K562 (cell line): ENCODE measurements around the gene PDE1C. TPM values are rescaled to one million over a fixed set of nuclear protein-coding genes. Genes with fewer than 3 reads are reported as not detected.

Experiments
- ATAC-seq: fragments of 200-7000 bp; cut with Tn5 transposase; 3 replicates; pipeline ENCODE4 v1.9.1; 2020; ENCODE audit warnings: moderate library complexity
- BruUV-seq: library from RNA; stranded (reverse); fragments of 400-500 nt; replicated peaks from 2 replicates; lab custom pipeline; 2021; lab: Mats Ljungman, UMichigan
- CTCF ChIA-PET: fragments of 300-600 bp; formaldehyde crosslinking; extraction: SDS; loops from one replicate; lab custom pipeline; 2021; ENCODE audit warnings: low intra/inter-chr PET ratio; lab: Yijun Ruan, JAX
- POLR2A ChIA-PET: fragments of 300-600, 350-650 bp; sonication (Branson Sonifier 250); formaldehyde crosslinking; extraction: SDS; loops from one replicate; lab custom pipeline; 2021; ENCODE audit warnings: antibody characterized with exemption, inconsistent platforms; lab: Yijun Ruan, JAX
- DNase-seq, 4 experiments: peaks; one replicate each; pipeline versions ENCODE4 v3.0.0 to v3.0.0-alpha.2; 2011 to 2018; ENCODE audit warnings: low spot score in 3 of 4, mixed read lengths in 3 of 4; ENCODE audit errors: extremely low read depth in 1 of 4
- FAIRE-seq: peaks from 2 replicates; lab custom pipeline; 2011; peaks lifted over from hg19 to GRCh38; lab: Jason Lieb, UNC
- H2AFZ ChIP-seq: 2 replicates; pipeline ENCODE4 v1.6.0; 2011; ENCODE audit warnings: low read depth, low read length, control low read depth, inconsistent platforms
- H3K27ac ChIP-seq: fragments of 200-600 bp; 3 replicates; pipeline ENCODE4 v1.8.0; 2011; ENCODE audit warnings: low read depth, mild to moderate bottlenecking, control low read depth, inconsistent platforms, low read length, moderate library complexity, mixed read lengths; ENCODE audit errors: extremely low read depth
- H3K27me3 ChIP-seq, 2 experiments: fragments of 300-600 bp in 1 of 2; 2 replicates in 1 of 2; 3 replicates in 1 of 2; pipeline versions ENCODE4 v1.6.0 to v1.8.0; 2011; ENCODE audit warnings: inconsistent platforms in 2 of 2, low read length in 2 of 2, mild to moderate bottlenecking in 1 of 2, mixed read lengths in 1 of 2, moderate library complexity in 1 of 2; ENCODE audit not compliant: control insufficient read depth in 2 of 2, insufficient read depth in 2 of 2
- H3K36me3 ChIP-seq: fragments of 300-600 bp; 3 replicates; pipeline ENCODE4 v1.8.0; 2011; ENCODE audit warnings: mild to moderate bottlenecking, low read length, inconsistent platforms; ENCODE audit not compliant: control insufficient read depth, insufficient read depth
- H3K4me1 ChIP-seq, 2 experiments: fragments of 200-600 bp in 1 of 2; replicated peaks in 1 of 2; 2 replicates in 1 of 2; 3 replicates in 1 of 2; pipeline versions ENCODE4 v1.5.1 to v1.8.0; 2011; ENCODE audit warnings: inconsistent platforms in 2 of 2, low read length in 2 of 2, mild to moderate bottlenecking in 1 of 2, mixed read lengths in 1 of 2, moderate library complexity in 1 of 2; ENCODE audit not compliant: control insufficient read depth in 2 of 2, insufficient read depth in 2 of 2
- H3K4me2 ChIP-seq: 2 replicates; pipeline ENCODE4 v1.6.1; 2011; ENCODE audit warnings: low read length, control low read depth, inconsistent platforms, mixed read lengths; ENCODE audit not compliant: insufficient read depth
- H3K4me3 ChIP-seq: fragments of 200-600 bp; sonication (generic), shearing (Covaris generic); 2 replicates; pipeline ENCODE4 v1.5.1; 2016; ENCODE audit warnings: control low read depth, inconsistent platforms
- H3K79me2 ChIP-seq: fragments of 200-600 bp; 3 replicates; pipeline ENCODE4 v1.8.0; 2011; ENCODE audit warnings: low read length, inconsistent platforms; ENCODE audit not compliant: control insufficient read depth, insufficient read depth
- H3K9ac ChIP-seq, 2 experiments: 2 replicates each; pipeline versions ENCODE4 v1.6.0 to v1.6.1; 2011; ENCODE audit warnings: low read depth in 2 of 2, low read length in 2 of 2, control low read depth in 1 of 2, inconsistent platforms in 1 of 2, mild to moderate bottlenecking in 1 of 2, mixed read lengths in 1 of 2; ENCODE audit not compliant: insufficient read depth in 1 of 2
- H3K9me1 ChIP-seq: one replicate; pipeline ENCODE4 v1.6.0; 2011; ENCODE audit warnings: inconsistent platforms, mild to moderate bottlenecking, low read length, moderate library complexity; ENCODE audit not compliant: control insufficient read depth, insufficient read depth
- H3K9me3 ChIP-seq: replicated peaks from 2 replicates; pipeline ENCODE4 v1.5.1; 2011; ENCODE audit warnings: low read depth, low read length, inconsistent platforms; ENCODE audit not compliant: control insufficient read depth, insufficient read depth
- H4K20me1 ChIP-seq: replicated peaks from 2 replicates; pipeline ENCODE4 v1.6.1; 2011; ENCODE audit warnings: low read length, inconsistent platforms, mixed read lengths; ENCODE audit not compliant: control insufficient read depth, insufficient read depth
- BHLHE40 ChIP-seq: IDR thresholded peaks from 2 replicates; pipeline ENCODE4 v1.6.1; 2011; ENCODE audit warnings: low read length, improper control_type of control experiment
- CEBPG ChIP-seq, 3 experiments: fragments of 200-800 bp in 1 of 3; sonication (Bioruptor generic) in 1 of 3; sonication (generic) in 1 of 3; formaldehyde crosslinking in 1 of 3; IDR thresholded peaks in 2 of 3; conservative IDR thresholded peaks in 1 of 3; 2 replicates each; pipeline versions ENCODE4 v1.6.1 to v1.8.0; 2016 to 2022; ENCODE audit warnings: missing compliant biosample characterization in 2 of 3, missing genetic modification characterization in 2 of 3, mild to moderate bottlenecking in 1 of 3, missing genetic modification reagents in 1 of 3
- CXXC5 ChIP-seq: fragments of 250-450 bp; sonication (Bioruptor Pico); IDR thresholded peaks from 2 replicates; pipeline ENCODE4 v1.8.0; 2022; ENCODE audit warnings: inconsistent platforms, mild to moderate bottlenecking, moderate library complexity
- ETV1 ChIP-seq: fragments of 450-650 bp; conservative IDR thresholded peaks from 2 replicates; pipeline ENCODE4 v1.6.1; 2016; ENCODE audit warnings: missing genetic modification characterization, control low read depth, low read depth, missing compliant biosample characterization
- NCOA1 ChIP-seq: fragments of 450-650 bp; IDR thresholded peaks from 2 replicates; pipeline ENCODE4 v1.6.1; 2016; ENCODE audit warnings: low read depth
- TOE1 ChIP-seq, 2 experiments: fragments of 450-650 bp in 1 of 2; sonication (generic) in 1 of 2; formaldehyde crosslinking in 1 of 2; IDR thresholded peaks; 2 replicates each; pipeline versions ENCODE4 v1.7.1 to v1.8.0; 2016 to 2022; ENCODE audit warnings: borderline replicate concordance in 2 of 2, mild to moderate bottlenecking in 2 of 2, antibody characterized with exemption in 1 of 2, inconsistent platforms in 1 of 2, low read depth in 1 of 2, missing genetic modification reagents in 1 of 2, moderate library complexity in 1 of 2
- ZC3H4 ChIP-seq: sonication (generic); formaldehyde crosslinking; IDR thresholded peaks from 2 replicates; pipeline ENCODE4 v1.9.0; 2021; ENCODE audit warnings: missing genetic modification reagents, borderline replicate concordance
- WGBS: fragments of 100-300 bp; shearing (Covaris generic); methylation state at CpG from one replicate; pipeline ENCODE4 v1.1.6; 2016; ENCODE audit warnings: low coverage, mixed read lengths; ENCODE audit not compliant: insufficient coverage; ENCODE audit errors: missing lambda C conversion rate; 5-methylcytosine and 5-hydroxymethylcytosine counted together
- in situ Hi-C: fragments of 300-500 bp; cut with MboI; formaldehyde crosslinking; loops from 4 replicates; pipeline ENCODE4 v1.15.0; 2018; ENCODE audit warnings: inconsistent platforms, mixed read lengths
- intact Hi-C: fragments of 100-400 bp; cut with micrococcal nuclease; formaldehyde crosslinking; loops from 2 replicates; pipeline ENCODE4 v1.14.2; 2022
- polyA plus RNA-seq, 8 experiments: library from polyadenylated mRNA; depleted of rRNA in 4 of 8; stranded (reverse) in 5 of 8; unstranded in 3 of 8; fragments of >200 nt; fragmentation: Nextera tagmentation in 2 of 8; fragmentation: Illumina TruSeq in 1 of 8; extraction: Ambion mirVana in 2 of 8; extraction: Trizol in 1 of 8; gene quantifications; 2 replicates each; pipeline versions ENCODE4 v1.2.1 to v1.2.3, GENCODE V29; 2011 to 2014; ENCODE audit warnings: inconsistent platforms in 1 of 8, missing spikeins in 1 of 8
- total RNA-seq, 7 experiments: library from RNA; depleted of rRNA in 6 of 7; stranded (reverse); fragments of >200 nt in 6 of 7; fragmentation: Illumina TruSeq in 2 of 7; extraction: Trizol in 2 of 7; gene quantifications; 2 replicates each; pipeline versions ENCODE4 v1.2.1 to v1.2.3, GENCODE V29; 2011 to 2021; ENCODE audit warnings: low replicate concordance in 1 of 7
- TF ChIP-seq, protein P1 (sequence below), 3 experiments: fragments of 200-800 bp in 1 of 3; sonication (Bioruptor generic) in 1 of 3; sonication (generic) in 1 of 3; formaldehyde crosslinking in 1 of 3; IDR thresholded peaks; 2 replicates each; pipeline versions ENCODE4 v1.6.1 to v1.8.0; 2016 to 2022; ENCODE audit warnings: mild to moderate bottlenecking in 2 of 3, missing compliant biosample characterization in 2 of 3, missing genetic modification characterization in 2 of 3, missing genetic modification reagents in 1 of 3
- TF ChIP-seq, protein P2 (sequence below), 2 experiments: fragments of 450-650 bp; formaldehyde crosslinking in 1 of 2; IDR thresholded peaks; 2 replicates each; pipeline versions ENCODE4 v1.4.0 to v1.6.1; 2014 to 2020; ENCODE audit warnings: mild to moderate bottlenecking in 2 of 2, borderline replicate concordance in 1 of 2, low read depth in 1 of 2

Gene PDE1C
- total and polyA plus RNA-seq, 9 of the 15 experiments (the other 6 are each of a cell fraction or from before 2014, with no cell fraction given), result under 0.01 to 0.01 TPM; not detected in 7

DNA sequence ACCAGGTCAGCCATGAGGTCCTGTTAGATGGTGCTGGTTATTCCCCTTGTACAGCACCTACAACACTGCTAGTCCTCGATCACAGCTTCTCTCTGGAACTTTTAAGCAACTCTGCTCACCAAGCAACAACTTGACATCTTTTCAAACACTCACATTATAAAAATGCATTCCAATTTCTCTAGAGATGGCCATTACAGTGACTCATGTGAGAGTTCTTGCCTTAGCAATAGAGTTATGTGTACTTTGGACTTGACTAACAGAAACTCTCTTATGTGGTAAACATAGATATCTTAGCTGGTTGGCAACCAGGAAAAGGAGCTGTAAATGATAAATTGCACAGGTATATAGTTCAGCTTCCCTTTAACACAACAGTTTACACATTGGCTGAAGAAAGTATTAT lies 122.2 kb downstream of the PDE1C start (continued):
- TF ChIP-seq TOE1 (IDR thresholded peaks at IDR 0.05; ENCODE audit: borderline replicate concordance) (no peak), TOE1 (CRISPR knock-in tag; IDR thresholded peaks at IDR 0.05; ENCODE audit: borderline replicate concordance, low read depth) (no peak), CEBPG (CRISPR knock-in tag; IDR thresholded peaks at IDR 0.05) (no peak), CEBPG (tag; conservative IDR thresholded peaks at IDR 0.05 in 1 of 2, IDR thresholded peaks at IDR 0.05 in 1 of 2) (no peak), CXXC5 (CRISPR knock-in tag) (no peak)
- TF ChIP-seq, protein P1, sequence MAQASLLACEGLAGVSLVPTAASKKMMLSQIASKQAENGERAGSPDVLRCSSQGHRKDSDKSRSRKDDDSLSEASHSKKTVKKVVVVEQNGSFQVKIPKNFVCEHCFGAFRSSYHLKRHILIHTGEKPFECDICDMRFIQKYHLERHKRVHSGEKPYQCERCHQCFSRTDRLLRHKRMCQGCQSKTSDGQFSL (CRISPR knock-in tag; IDR thresholded peaks at IDR 0.05), result no peak
- TF ChIP-seq, protein P1 (tag; IDR thresholded peaks at IDR 0.05), result no peak

DNA sequence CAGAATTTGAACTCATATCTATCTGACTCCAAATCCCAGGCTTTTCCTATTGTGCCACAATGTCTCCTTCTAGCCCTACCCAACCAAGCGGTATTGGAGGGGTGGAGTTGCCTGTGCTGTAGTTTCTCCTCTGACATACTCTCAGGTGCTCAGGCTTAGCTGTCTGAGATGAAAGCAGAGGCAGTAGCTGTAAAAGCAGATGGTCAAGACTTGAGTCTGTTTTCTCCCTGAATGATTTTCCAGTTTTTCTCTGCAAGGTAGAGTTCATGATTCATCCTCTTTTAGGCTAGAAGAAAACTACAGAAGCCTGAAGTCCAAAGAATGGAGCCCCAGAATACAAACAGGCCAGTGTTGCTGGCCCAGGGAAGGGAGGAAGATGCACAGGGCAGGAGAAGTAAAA lies 130.0 kb downstream of the PDE1C start:
- in situ Hi-C loops (no loop called here), intact Hi-C loops (no loop called here)
- Histone ChIP-seq H3K9ac (no peak overlapping the region), H3K9me1 (no peaks in the 10 kb centered on the region), H3K79me2 (no peaks in the 10 kb centered on the region), H3K4me1 (no peaks in the 10 kb centered on the region), H3K36me3 (no peaks in the 10 kb centered on the region), H3K9me3 (no peaks in the 10 kb centered on the region), H3K27ac (no peak overlapping the region), H3K4me2 (no peak overlapping the region), H2AFZ (no peak overlapping the region), H3K4me3 (no peak overlapping the region), H3K27me3 (no peaks in the 10 kb centered on the region), H4K20me1 (no peaks in the 10 kb centered on the region)
- ATAC-seq (no peak), FAIRE-seq (no peak), DNase-seq (no peak)
- ChIA-PET POLR2A (no interaction called here), CTCF (no interaction called here)
- BruUV-seq, result no TSS peak
- 0% methylated on average over 1 of the region's 1 CpG for WGBS
- TF ChIP-seq, protein P2, sequence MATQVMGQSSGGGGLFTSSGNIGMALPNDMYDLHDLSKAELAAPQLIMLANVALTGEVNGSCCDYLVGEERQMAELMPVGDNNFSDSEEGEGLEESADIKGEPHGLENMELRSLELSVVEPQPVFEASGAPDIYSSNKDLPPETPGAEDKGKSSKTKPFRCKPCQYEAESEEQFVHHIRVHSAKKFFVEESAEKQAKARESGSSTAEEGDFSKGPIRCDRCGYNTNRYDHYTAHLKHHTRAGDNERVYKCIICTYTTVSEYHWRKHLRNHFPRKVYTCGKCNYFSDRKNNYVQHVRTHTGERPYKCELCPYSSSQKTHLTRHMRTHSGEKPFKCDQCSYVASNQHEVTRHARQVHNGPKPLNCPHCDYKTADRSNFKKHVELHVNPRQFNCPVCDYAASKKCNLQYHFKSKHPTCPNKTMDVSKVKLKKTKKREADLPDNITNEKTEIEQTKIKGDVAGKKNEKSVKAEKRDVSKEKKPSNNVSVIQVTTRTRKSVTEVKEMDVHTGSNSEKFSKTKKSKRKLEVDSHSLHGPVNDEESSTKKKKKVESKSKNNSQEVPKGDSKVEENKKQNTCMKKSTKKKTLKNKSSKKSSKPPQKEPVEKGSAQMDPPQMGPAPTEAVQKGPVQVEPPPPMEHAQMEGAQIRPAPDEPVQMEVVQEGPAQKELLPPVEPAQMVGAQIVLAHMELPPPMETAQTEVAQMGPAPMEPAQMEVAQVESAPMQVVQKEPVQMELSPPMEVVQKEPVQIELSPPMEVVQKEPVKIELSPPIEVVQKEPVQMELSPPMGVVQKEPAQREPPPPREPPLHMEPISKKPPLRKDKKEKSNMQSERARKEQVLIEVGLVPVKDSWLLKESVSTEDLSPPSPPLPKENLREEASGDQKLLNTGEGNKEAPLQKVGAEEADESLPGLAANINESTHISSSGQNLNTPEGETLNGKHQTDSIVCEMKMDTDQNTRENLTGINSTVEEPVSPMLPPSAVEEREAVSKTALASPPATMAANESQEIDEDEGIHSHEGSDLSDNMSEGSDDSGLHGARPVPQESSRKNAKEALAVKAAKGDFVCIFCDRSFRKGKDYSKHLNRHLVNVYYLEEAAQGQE (IDR thresholded peaks at IDR 0.05; ENCODE audit: borderline replicate concordance), result no peak
- TF ChIP-seq, protein P2 (CRISPR knock-in tag; IDR thresholded peaks at IDR 0.05; ENCODE audit: low read depth), result no peak
- TF ChIP-seq ZC3H4 (CRISPR knock-in tag) (no peak), BHLHE40 (no peak), NCOA1 (no peak), ETV1 (no peak)
